Karpas-422 (cell line): ENCODE data around the gene GPC5. TPM values are rescaled to one million over a fixed set of nuclear protein-coding genes. Genes with fewer than 3 reads are reported as not detected.

Source experiments
- DNase-seq: peaks from one replicate; pipeline ENCODE4 v3.0.0-alpha.2; 2015
- H2AFZ ChIP-seq: fragments of 200-600 bp; sonication (generic); 2 replicates; pipeline ENCODE4 v1.6.1; 2014; ENCODE audit warnings: antibody characterized with exemption, low read length, mixed read lengths
- H3K27ac ChIP-seq: fragments of 200-600 bp; sonication (generic); 2 replicates; pipeline ENCODE4 v1.5.1; 2014; ENCODE audit warnings: mild to moderate bottlenecking, low read length, moderate library complexity
- H3K27me3 ChIP-seq: fragments of 200-600 bp; sonication (generic); 2 replicates; pipeline ENCODE4 v1.6.1; 2014; ENCODE audit warnings: low read length, mixed read lengths
- H3K36me3 ChIP-seq: fragments of 200-600 bp; sonication (generic); 2 replicates; pipeline ENCODE4 v1.6.1; 2014; ENCODE audit warnings: low read length, mixed read lengths; ENCODE audit not compliant: insufficient read depth
- H3K4me1 ChIP-seq: fragments of 200-600 bp; sonication (generic); 2 replicates; pipeline ENCODE4 v1.6.1; 2014; ENCODE audit warnings: mild to moderate bottlenecking, low read length, mixed read lengths
- H3K4me2 ChIP-seq: fragments of 200-600 bp; sonication (generic); 2 replicates; pipeline ENCODE4 v1.6.1; 2014; ENCODE audit warnings: low read length, low read depth, mild to moderate bottlenecking; ENCODE audit not compliant: poor library complexity, severe bottlenecking
- H3K4me3 ChIP-seq: fragments of 200-600 bp; sonication (generic); 2 replicates; pipeline ENCODE4 v1.5.1; 2014; ENCODE audit warnings: mild to moderate bottlenecking, antibody characterized with exemption, low read length, mixed read lengths
- H3K79me2 ChIP-seq: fragments of 200-600 bp; sonication (generic); 2 replicates; pipeline ENCODE4 v1.6.1; 2014; ENCODE audit warnings: mild to moderate bottlenecking, low read length, mixed read lengths
- H3K9ac ChIP-seq: fragments of 200-600 bp; sonication (generic); 2 replicates; pipeline ENCODE4 v1.6.0; 2014; ENCODE audit warnings: low read length
- H3K9me2 ChIP-seq: fragments of 200-600 bp; sonication (generic), shearing (Covaris generic); replicated peaks from 2 replicates; pipeline ENCODE4 v1.6.0; 2014; ENCODE audit warnings: mild to moderate bottlenecking, low read length, moderate library complexity; ENCODE audit not compliant: insufficient read depth
- H3K9me3 ChIP-seq: fragments of 300-700, 200-600 bp; sonication (generic); 2 replicates; pipeline ENCODE4 v1.6.1; 2014; ENCODE audit warnings: low read length, mixed read lengths
- H4K20me1 ChIP-seq: fragments of 200-600 bp; sonication (generic); 2 replicates; pipeline ENCODE4 v1.6.1; 2014; ENCODE audit warnings: mild to moderate bottlenecking, antibody characterized with exemption, low read length, low read depth; ENCODE audit not compliant: insufficient read depth
- total RNA-seq: library from RNA; depleted of rRNA; stranded (reverse); fragments of >200 nt; shearing (Covaris generic); gene quantifications from 2 replicates; pipeline ENCODE4 v1.2.3, GENCODE V29; 2014; ENCODE audit warnings: low replicate concordance

Gene GPC5
- total RNA-seq, 1 experiment from 2014 or later, result not detected

DNA sequence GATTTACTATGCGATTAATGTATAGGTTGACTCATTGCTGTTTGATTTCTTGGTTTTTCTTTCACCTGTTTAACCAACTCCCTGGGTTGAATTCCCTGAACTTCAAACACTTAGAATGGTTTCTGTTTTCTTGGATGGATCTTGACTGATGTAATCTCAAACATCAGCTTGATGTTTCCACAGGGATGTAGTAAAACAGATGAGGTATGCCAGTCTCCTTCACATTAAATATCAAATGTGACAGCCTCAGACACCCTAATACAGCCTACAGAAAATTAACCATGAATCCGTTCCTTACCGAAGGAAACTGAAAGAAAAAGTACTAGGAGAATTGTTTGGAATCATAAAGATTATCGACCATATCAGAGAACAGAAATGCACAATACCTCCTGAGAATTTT is 631.2 kb downstream of the GPC5 start:
- Histone ChIP-seq H3K4me1 (no peaks in the 10 kb centered on the region), H3K79me2 (no peaks in the 10 kb centered on the region), H2AFZ (no peak overlapping the region), H3K9me2 (0 out of 2 replicates have a peak, but pooled peaks cover 2% of the 10 kb centered on the region), H3K4me3 (no peak overlapping the region), H3K9me3 (peaks cover 12% of the 10 kb centered on the region; the same call in 1 of the 2 replicates), H3K4me2 (no peak overlapping the region), H3K36me3 (no peaks in the 10 kb centered on the region), H4K20me1 (no peaks in the 10 kb centered on the region), H3K27ac (no peak overlapping the region), H3K27me3 (no peaks in the 10 kb centered on the region), H3K9ac (no peak overlapping the region)
- no peak for DNase-seq

- H3K36me3 ChIP-seq, result no peaks in the 10 kb centered on the region
- H3K79me2 ChIP-seq, result no peaks in the 10 kb centered on the region
- no peak overlapping the region for H2AFZ ChIP-seq
- DNase-seq, result no peak
- no peaks in the 10 kb centered on the region; the same call in 1 of the 2 replicates for H3K9me3 ChIP-seq
- H4K20me1 ChIP-seq, result no peaks in the 10 kb centered on the region
- H3K4me3 ChIP-seq, result no peak overlapping the region
- no peaks in the 10 kb centered on the region for H3K9me2 ChIP-seq
- no peak overlapping the region for H3K4me2 ChIP-seq
- no peak overlapping the region for H3K9ac ChIP-seq
- H3K4me1 ChIP-seq, result no peaks in the 10 kb centered on the region
- H3K27me3 ChIP-seq, result no peaks in the 10 kb centered on the region
- H3K27ac ChIP-seq, result no peak overlapping the region
These were observed 640.5 kb downstream of the GPC5 start for GRCh38 chr13:92038905-92039304.

DNA sequence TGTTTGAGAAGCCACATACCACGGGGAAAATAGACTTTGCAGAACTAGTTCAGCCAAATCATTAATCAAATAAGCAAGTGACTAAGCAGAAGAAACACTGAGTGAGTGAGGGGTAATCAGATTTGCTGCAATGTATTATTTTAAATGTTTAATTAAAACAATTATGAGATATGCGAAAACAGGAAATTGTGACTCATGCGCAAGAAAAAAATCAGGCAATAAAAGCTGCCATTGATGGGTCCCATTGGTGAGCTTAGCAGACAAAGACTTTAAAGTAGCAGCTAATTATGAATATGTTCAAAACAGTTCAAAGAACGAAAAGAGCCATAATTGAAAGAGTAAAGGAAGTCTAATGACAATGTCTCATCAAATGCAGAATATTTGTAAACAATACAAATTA is 644.1 kb downstream of the GPC5 start:
- H3K4me2 ChIP-seq, result no peak overlapping the region
- H3K4me3 ChIP-seq, result no peak overlapping the region
- no peaks in the 10 kb centered on the region for H3K79me2 ChIP-seq
- no peaks in the 10 kb centered on the region for H3K27me3 ChIP-seq
- H3K27ac ChIP-seq, result no peak overlapping the region
- no peaks in the 10 kb centered on the region for H4K20me1 ChIP-seq
- H3K9me2 ChIP-seq, result no peaks in the 10 kb centered on the region
- DNase-seq, result no peak
- no peak overlapping the region for H2AFZ ChIP-seq
- no peaks in the 10 kb centered on the region for H3K4me1 ChIP-seq
- no peak overlapping the region for H3K9ac ChIP-seq
- H3K9me3 ChIP-seq, result peaks cover 5% of the 10 kb centered on the region
- H3K36me3 ChIP-seq, result no peaks in the 10 kb centered on the region

- H4K20me1 ChIP-seq, result no peaks in the 10 kb centered on the region
- H3K4me2 ChIP-seq, result no peak overlapping the region
- H3K9me2 ChIP-seq, result no peaks in the 10 kb centered on the region
- H3K4me3 ChIP-seq, result no peak overlapping the region
- no peaks in the 10 kb centered on the region for H3K36me3 ChIP-seq
- no peak overlapping the region for H2AFZ ChIP-seq
- peaks cover 10% of the 10 kb centered on the region for H3K9me3 ChIP-seq
- no peaks in the 10 kb centered on the region for H3K27me3 ChIP-seq
- H3K4me1 ChIP-seq, result no peaks in the 10 kb centered on the region
- no peak overlapping the region for H3K9ac ChIP-seq
- no peaks in the 10 kb centered on the region for H3K79me2 ChIP-seq
- no peak overlapping the region for H3K27ac ChIP-seq
- DNase-seq, result no peak
These were observed 645.9 kb downstream of the GPC5 start for GRCh38 chr13:92044351-92044750.

DNA sequence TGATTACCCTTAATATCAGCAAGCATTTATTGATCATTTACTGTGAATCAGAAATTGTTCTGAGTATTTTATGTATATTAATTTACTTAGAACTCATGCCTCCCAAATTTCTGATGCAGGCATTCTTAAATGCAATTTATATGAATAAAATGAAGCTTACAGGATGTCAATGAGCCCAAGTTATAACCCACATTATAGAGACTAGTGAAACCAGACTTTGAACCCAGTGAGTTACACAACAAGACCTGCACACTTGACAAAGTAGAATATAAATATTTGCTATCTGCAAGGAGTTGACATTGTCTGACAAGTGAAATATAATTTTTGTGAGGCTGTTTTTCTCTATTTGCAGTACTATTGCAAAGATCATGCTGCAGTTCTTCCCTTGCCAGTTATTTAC is 656.0 kb downstream of the GPC5 start:
- Histone ChIP-seq H3K27me3 (no peaks in the 10 kb centered on the region), H3K79me2 (no peaks in the 10 kb centered on the region), H3K4me3 (no peak overlapping the region), H3K36me3 (no peaks in the 10 kb centered on the region), H3K27ac (no peak overlapping the region), H4K20me1 (no peaks in the 10 kb centered on the region), H3K4me2 (no peak overlapping the region), H2AFZ (no peak overlapping the region), H3K9me3 (peaks cover 26% of the 10 kb centered on the region), H3K9me2 (no peaks in the 10 kb centered on the region), H3K4me1 (no peaks in the 10 kb centered on the region), H3K9ac (no peak overlapping the region)
- DNase-seq, result no peak

- Histone ChIP-seq H3K4me3 (no peak overlapping the region), H3K9me2 (no peaks in the 10 kb centered on the region), H3K9me3 (peaks cover 11% of the 10 kb centered on the region; the same call in 1 of the 2 replicates), H3K9ac (no peak overlapping the region), H4K20me1 (no peaks in the 10 kb centered on the region), H3K27me3 (no peaks in the 10 kb centered on the region), H3K27ac (no peak overlapping the region), H3K4me2 (no peak overlapping the region), H3K36me3 (no peaks in the 10 kb centered on the region), H3K4me1 (no peaks in the 10 kb centered on the region), H3K79me2 (no peaks in the 10 kb centered on the region), H2AFZ (no peak overlapping the region)
- peak; percentile 54 for DNase-seq
These were observed 676.2 kb downstream of the GPC5 start for GRCh38 chr13:92074658-92075057.

DNA sequence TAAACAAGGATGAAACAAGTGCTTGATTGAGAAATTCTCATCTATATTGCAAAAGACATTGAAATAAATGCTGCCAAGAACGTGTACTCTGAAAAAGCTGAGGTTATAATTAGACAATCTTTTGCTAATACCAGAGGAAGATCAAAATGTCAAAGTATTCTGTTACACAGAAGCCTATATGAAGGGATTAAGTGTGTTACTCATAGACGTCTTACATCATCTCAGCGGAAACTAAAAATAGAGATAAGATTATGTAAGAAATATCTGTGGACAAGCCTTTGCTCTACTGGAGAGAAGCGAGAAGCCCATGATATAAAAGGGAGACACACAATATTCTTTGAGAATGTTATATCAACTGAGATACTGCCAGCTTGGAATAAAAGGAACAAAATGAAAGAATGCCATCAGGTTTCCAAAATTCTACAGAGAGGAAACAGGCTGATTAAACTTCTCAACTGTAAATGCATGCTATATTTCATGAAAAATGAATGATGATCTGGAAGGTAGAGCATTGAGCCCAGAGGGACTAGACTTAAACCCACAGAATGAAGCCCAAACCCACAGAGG is 699.0 kb downstream of the GPC5 start:
- no peaks in the 10 kb centered on the region for H3K9me2 ChIP-seq
- no peak overlapping the region for H3K9ac ChIP-seq
- no peak overlapping the region for H2AFZ ChIP-seq
- H3K4me3 ChIP-seq, result no peak overlapping the region
- no peaks in the 10 kb centered on the region for H3K4me1 ChIP-seq
- no peaks in the 10 kb centered on the region for H3K27me3 ChIP-seq
- H3K9me3 ChIP-seq, result peaks cover 20% of the 10 kb centered on the region
- no peaks in the 10 kb centered on the region for H3K79me2 ChIP-seq
- no peaks in the 10 kb centered on the region for H4K20me1 ChIP-seq
- no peaks in the 10 kb centered on the region for H3K36me3 ChIP-seq
- H3K4me2 ChIP-seq, result no peak overlapping the region
- no peak overlapping the region for H3K27ac ChIP-seq
- DNase-seq, result no peak

DNA sequence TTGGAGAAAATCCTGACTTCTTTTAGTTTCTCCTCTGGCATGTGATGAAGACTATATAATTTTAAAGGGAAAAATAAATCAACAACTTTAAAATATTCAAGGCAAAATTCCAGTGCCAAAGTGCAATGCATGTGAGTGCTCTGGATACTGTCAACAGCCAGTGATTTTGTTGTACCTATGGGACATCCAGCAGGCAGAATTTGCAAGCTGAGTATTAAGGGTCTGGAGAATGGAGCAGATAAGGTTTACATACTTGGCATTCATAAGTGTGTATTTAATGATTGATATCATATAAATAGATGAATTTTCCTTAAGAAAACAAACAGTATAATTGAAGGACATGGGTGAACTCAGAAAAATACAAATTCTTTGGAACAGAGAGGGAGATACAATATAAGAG is 703.4 kb downstream of the GPC5 start:
- Histone ChIP-seq H3K4me3 (no peak overlapping the region), H3K79me2 (no peaks in the 10 kb centered on the region), H3K9ac (no peak overlapping the region), H3K4me2 (no peak overlapping the region), H4K20me1 (no peaks in the 10 kb centered on the region), H3K27me3 (no peaks in the 10 kb centered on the region), H3K9me2 (no peaks in the 10 kb centered on the region), H3K9me3 (peaks cover 27% of the 10 kb centered on the region), H3K36me3 (no peaks in the 10 kb centered on the region), H3K4me1 (no peaks in the 10 kb centered on the region), H3K27ac (no peak overlapping the region), H2AFZ (no peak overlapping the region)
- no peak for DNase-seq
